DND-41 (cell line): ENCODE results near the gene MRPS31.

ENCODE experiments used
- CTCF ChIP-seq: IDR thresholded peaks from 2 replicates; pipeline ENCODE4 v1.5.1; 2012; ENCODE audit warnings: borderline replicate concordance, low read length, moderate library complexity, mild to moderate bottlenecking; ENCODE audit not compliant: poor library complexity, severe bottlenecking; ENCODE audit errors: extremely low read depth
- EZH2 ChIP-seq: IDR thresholded peaks from 3 replicates; pipeline ENCODE4 v1.6.1; 2012; ENCODE audit warnings: borderline replicate concordance, low read depth, mild to moderate bottlenecking, moderate library complexity, low read length, inconsistent platforms; ENCODE audit not compliant: severe bottlenecking

- TF ChIP-seq CTCF: no peak
- TF ChIP-seq EZH2: no peak
These were observed 82.2 kb downstream of the MRPS31 start for GRCh38 chr13:40688781-40689180.
